ENCODE measurements around the gene TMEM92.

GRCh38 chr17:50244771-50245170 lies 29.5 kb upstream of the TMEM92 start:
- TF ChIP-seq ZNF292 (CRISPR knock-in tag; IDR thresholded peaks at IDR 0.05; ENCODE audit: borderline replicate concordance, low read depth) (no peak), FOXK2 (IDR thresholded peaks at IDR 0.05) (no peak), REST (IDR thresholded peaks at IDR 0.05; ENCODE audit: borderline replicate concordance in 1 of 2, low read depth in 1 of 2, low read length in 2 of 2) (no peak), ZNF224 (CRISPR knock-in tag; IDR thresholded peaks at IDR 0.05) (no peak), CTCF (CRISPR knock-in tag; IDR thresholded peaks at IDR 0.05) (no peak), ETV6 (CRISPR knock-in tag; conservative IDR thresholded peaks at IDR 0.05) (no peak), TBX2 (CRISPR knock-in tag; IDR thresholded peaks at IDR 0.05; ENCODE audit: borderline replicate concordance) (no peak), SP4 (CRISPR knock-in tag; IDR thresholded peaks at IDR 0.05) (no peak), ZZZ3 (CRISPR knock-in tag; IDR thresholded peaks at IDR 0.05; ENCODE audit: borderline replicate concordance) (no peak), SRF (IDR thresholded peaks at IDR 0.05; ENCODE audit: low read depth, low read length) (no peak), ZNF232 (CRISPR knock-in tag; IDR thresholded peaks at IDR 0.05; ENCODE audit: borderline replicate concordance) (no peak)
